ENCODE measurements around the gene PACSIN2.
"Not testable (repeated sequence)": the region's sequence is repeated elsewhere in the genome, so short reads cannot be mapped to it uniquely, and the experiment has no call there.

The PACSIN2 gene

DNA sequence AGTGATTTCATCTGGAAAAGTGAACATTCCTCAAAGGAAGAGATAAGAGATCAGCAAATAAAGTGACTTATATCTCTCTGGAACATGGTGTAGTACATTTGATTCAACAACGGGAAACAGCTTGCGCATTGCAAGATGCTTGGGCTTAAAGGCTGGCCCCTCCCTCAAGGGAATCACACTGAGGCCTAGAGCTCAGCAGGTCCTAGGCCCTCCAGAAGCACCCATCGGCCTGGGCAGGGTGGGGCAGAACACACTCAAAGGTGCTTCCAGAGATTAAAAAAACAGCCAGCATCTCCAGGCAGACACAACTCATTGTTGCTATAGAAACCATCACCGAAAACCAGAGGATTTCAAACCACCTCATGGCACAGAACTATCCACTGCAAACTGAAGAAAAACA, 88.8 kb downstream of the PACSIN2 start:
- DNase-seq = peak; percentile 67 to 98 (median 95)

DNA sequence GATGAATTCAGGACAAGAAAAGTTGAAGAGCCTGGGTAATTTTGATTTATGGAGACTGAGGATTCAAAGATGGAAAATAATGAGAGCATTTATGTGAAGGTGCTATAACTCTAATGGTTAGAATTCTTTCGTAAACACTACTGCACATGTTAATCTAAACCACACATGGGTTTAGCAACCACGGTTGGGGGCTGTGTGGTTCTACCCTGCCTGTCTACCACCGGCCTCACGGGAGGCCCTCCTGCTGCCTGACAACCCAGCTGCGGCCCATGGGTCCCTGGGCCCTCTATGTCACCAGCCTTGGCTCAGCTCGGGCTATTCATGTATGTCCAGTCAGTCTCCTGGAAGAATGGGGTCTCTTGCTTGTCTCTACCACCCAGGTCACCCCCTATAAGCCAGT, 89.4 kb downstream of the PACSIN2 start:
- Histone ChIP-seq H3K27ac (ENCODE audit: insufficient read depth in 1 of 2, low read depth in 1 of 2, low read length in 2 of 2, poor library complexity in 1 of 2, severe bottlenecking in 2 of 2) (peak overlapping the region; percentile 70 to 75), H3K27me3 (replicated peaks in 2 of 5; ENCODE audit: control insufficient read depth in 4 of 5, insufficient read depth in 5 of 5, low read length in 4 of 5) (no peaks in the 10 kb centered on the region), H3K4me1 (ENCODE audit: control extremely low read depth in 1 of 4, control insufficient read depth in 4 of 4, insufficient read depth in 4 of 4, low read length in 3 of 4) (peaks cover 41 to 88% (median 69%) of the 10 kb centered on the region in 4 experiments), H3K9me3 (ENCODE audit: control extremely low read depth in 1 of 5, control insufficient read depth in 4 of 5, insufficient read depth in 2 of 5, low read depth in 1 of 5, low read length in 4 of 5) (no peaks in the 10 kb centered on the region), H3K36me3 (ENCODE audit: control insufficient read depth in 4 of 4, insufficient read depth in 4 of 4, low read length in 3 of 4) (peaks cover 0 to 5% (median under 1%) of the 10 kb centered on the region in 4 experiments), H3K4me3 (ENCODE audit: control insufficient read depth in 1 of 7, extremely low read depth in 1 of 7, insufficient read depth in 4 of 7, low read depth in 2 of 7, low read length in 6 of 7) (peak overlapping the region in 3 of 7 experiments; percentile 15 to 23 (median 19))
- 0% methylated on average over 5 of the region's 6 CpGs for WGBS (ENCODE audit: insufficient coverage)
- ChIA-PET CTCF (interaction anchor here (0.8 to 3.8 kb wide), 9 partner anchors 9 to 108 kb away, joined by 3 to 15 read pairs (median 4); no protein-coding TSS in a partner anchor), POLR2A (no interaction called here)
- peak; percentile 59 to 92 (median 90) for DNase-seq

More for the DNA sequence above, 88.8 kb downstream of the PACSIN2 start:
- no peaks in the 10 kb centered on the region for H3K27me3 ChIP-seq (replicated peaks in 2 of 5; ENCODE audit: control insufficient read depth in 4 of 5, insufficient read depth in 5 of 5, low read length in 4 of 5)
- ChIA-PET POLR2A (no interaction called here), CTCF (interaction anchor here (1.0 to 3.8 kb wide), 8 partner anchors 8 to 81 kb away, joined by 3 to 15 read pairs (median 5); no protein-coding TSS in a partner anchor)
- H3K27ac ChIP-seq (ENCODE audit: insufficient read depth in 1 of 2, low read depth in 1 of 2, low read length in 2 of 2, poor library complexity in 1 of 2, severe bottlenecking in 2 of 2) = peak overlapping the region; percentile 70 to 75
- H3K36me3 ChIP-seq (ENCODE audit: control insufficient read depth in 4 of 4, insufficient read depth in 4 of 4, low read length in 3 of 4) = peaks cover 0 to 8% (median under 1%) of the 10 kb centered on the region in 4 experiments
- 13% methylated on average over 3 of the region's 4 CpGs for WGBS (ENCODE audit: insufficient coverage)
- H3K4me1 ChIP-seq (ENCODE audit: control extremely low read depth in 1 of 4, control insufficient read depth in 4 of 4, insufficient read depth in 4 of 4, low read length in 3 of 4) = peaks cover 43 to 88% (median 69%) of the 10 kb centered on the region in 4 experiments
- H3K9me3 ChIP-seq (ENCODE audit: control extremely low read depth in 1 of 5, control insufficient read depth in 4 of 5, insufficient read depth in 2 of 5, low read depth in 1 of 5, low read length in 4 of 5) = no peaks in the 10 kb centered on the region
- H3K4me3 ChIP-seq (ENCODE audit: control insufficient read depth in 1 of 7, extremely low read depth in 1 of 7, insufficient read depth in 4 of 7, low read depth in 2 of 7, low read length in 6 of 7) = peak overlapping the region in 3 of 7 experiments; percentile 15 to 23 (median 19)

DNA sequence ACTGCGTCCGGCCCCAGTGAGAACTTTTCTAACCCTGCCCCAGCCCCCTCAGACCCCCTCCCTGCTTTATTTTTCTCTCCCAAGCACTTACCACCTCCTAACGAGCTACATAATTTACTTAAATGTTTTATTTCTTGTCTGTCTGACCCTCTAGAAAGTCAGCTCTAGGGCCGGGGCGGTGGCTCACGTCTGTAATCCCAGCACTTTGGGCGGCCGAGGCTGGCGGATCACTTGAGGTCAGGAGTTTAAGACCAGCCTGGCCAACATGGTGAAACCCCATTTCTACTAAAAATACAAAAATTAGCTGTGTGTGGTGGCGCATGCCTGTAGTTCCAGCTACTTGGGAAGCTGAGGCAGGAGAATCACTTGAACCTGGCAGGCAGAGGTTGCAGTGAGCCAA, 89.9 kb downstream of the PACSIN2 start:
- CTCF ChIA-PET = interaction anchor here (0.8 to 3.8 kb wide), 5 partner anchors 11 to 109 kb away, joined by 3 to 15 read pairs (median 4); no protein-coding TSS in a partner anchor
- H3K9me3 ChIP-seq (ENCODE audit: control extremely low read depth in 1 of 5, control insufficient read depth in 4 of 5, insufficient read depth in 2 of 5, low read depth in 1 of 5, low read length in 4 of 5); DNase-seq; POLR2A ChIA-PET; H3K27me3 ChIP-seq (replicated peaks in 2 of 5; ENCODE audit: control insufficient read depth in 4 of 5, insufficient read depth in 5 of 5, low read length in 4 of 5); H3K36me3 ChIP-seq (ENCODE audit: control insufficient read depth in 4 of 4, insufficient read depth in 4 of 4, low read length in 3 of 4): not testable (repeated sequence)
- Histone ChIP-seq H3K27ac (ENCODE audit: insufficient read depth in 1 of 2, low read depth in 1 of 2, low read length in 2 of 2, poor library complexity in 1 of 2, severe bottlenecking in 2 of 2) (peak overlapping the region in 1 of 2 experiments; percentile 75), H3K4me3 (ENCODE audit: control insufficient read depth in 1 of 7, extremely low read depth in 1 of 7, insufficient read depth in 4 of 7, low read depth in 2 of 7, low read length in 6 of 7) (peak overlapping the region in 1 of 7 experiments; percentile 19), H3K4me1 (ENCODE audit: control extremely low read depth in 1 of 4, control insufficient read depth in 4 of 4, insufficient read depth in 4 of 4, low read length in 3 of 4) (peaks cover 37 to 88% (median 69%) of the 10 kb centered on the region in 4 experiments)
- WGBS (ENCODE audit: insufficient coverage) = 94% methylated on average over 5 of the region's 10 CpGs

DNA sequence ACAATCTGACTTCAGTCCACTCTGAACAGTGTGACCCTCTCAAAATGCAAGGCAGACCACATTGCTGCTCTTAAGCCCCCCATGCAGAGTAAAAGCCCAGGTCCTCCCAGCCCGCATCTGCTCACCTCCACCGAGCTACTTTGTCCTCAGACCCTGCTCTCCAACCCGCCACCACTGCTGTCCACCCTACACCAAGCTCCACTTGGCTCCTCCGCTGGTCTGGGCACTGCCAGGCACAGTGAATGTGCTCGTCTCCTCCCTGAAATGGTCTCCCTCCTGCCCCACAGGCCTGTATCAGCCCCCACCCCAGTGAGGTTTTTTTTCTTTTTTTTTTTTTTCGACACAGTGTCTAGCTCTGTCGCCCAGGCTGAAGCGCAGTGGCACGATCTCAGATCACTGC, 90.5 kb downstream of the PACSIN2 start:
- peaks cover 37 to 87% (median 65%) of the 10 kb centered on the region in 4 experiments for H3K4me1 ChIP-seq (ENCODE audit: control extremely low read depth in 1 of 4, control insufficient read depth in 4 of 4, insufficient read depth in 4 of 4, low read length in 3 of 4)
- WGBS (ENCODE audit: insufficient coverage) = 98% methylated on average over 8 of the region's 9 CpGs
- no peak for DNase-seq
- peaks cover 0 to 5% (median under 1%) of the 10 kb centered on the region in 4 experiments for H3K36me3 ChIP-seq (ENCODE audit: control insufficient read depth in 4 of 4, insufficient read depth in 4 of 4, low read length in 3 of 4)
- no peaks in the 10 kb centered on the region for H3K27me3 ChIP-seq (replicated peaks in 2 of 5; ENCODE audit: control insufficient read depth in 4 of 5, insufficient read depth in 5 of 5, low read length in 4 of 5)
- H3K27ac ChIP-seq (ENCODE audit: insufficient read depth in 1 of 2, low read depth in 1 of 2, low read length in 2 of 2, poor library complexity in 1 of 2, severe bottlenecking in 2 of 2) = peak overlapping the region in 1 of 2 experiments; percentile 54
- H3K9me3 ChIP-seq (ENCODE audit: control extremely low read depth in 1 of 5, control insufficient read depth in 4 of 5, insufficient read depth in 2 of 5, low read depth in 1 of 5, low read length in 4 of 5) = no peaks in the 10 kb centered on the region
- CTCF ChIA-PET = interaction anchor here (0.6 to 3.8 kb wide), 3 partner anchors 8 to 38 kb away, joined by 3 to 15 read pairs (median 3); no protein-coding TSS in a partner anchor
- POLR2A ChIA-PET = no interaction called here
- no peak overlapping the region for H3K4me3 ChIP-seq (ENCODE audit: control insufficient read depth in 1 of 7, extremely low read depth in 1 of 7, insufficient read depth in 4 of 7, low read depth in 2 of 7, low read length in 6 of 7)

DNA sequence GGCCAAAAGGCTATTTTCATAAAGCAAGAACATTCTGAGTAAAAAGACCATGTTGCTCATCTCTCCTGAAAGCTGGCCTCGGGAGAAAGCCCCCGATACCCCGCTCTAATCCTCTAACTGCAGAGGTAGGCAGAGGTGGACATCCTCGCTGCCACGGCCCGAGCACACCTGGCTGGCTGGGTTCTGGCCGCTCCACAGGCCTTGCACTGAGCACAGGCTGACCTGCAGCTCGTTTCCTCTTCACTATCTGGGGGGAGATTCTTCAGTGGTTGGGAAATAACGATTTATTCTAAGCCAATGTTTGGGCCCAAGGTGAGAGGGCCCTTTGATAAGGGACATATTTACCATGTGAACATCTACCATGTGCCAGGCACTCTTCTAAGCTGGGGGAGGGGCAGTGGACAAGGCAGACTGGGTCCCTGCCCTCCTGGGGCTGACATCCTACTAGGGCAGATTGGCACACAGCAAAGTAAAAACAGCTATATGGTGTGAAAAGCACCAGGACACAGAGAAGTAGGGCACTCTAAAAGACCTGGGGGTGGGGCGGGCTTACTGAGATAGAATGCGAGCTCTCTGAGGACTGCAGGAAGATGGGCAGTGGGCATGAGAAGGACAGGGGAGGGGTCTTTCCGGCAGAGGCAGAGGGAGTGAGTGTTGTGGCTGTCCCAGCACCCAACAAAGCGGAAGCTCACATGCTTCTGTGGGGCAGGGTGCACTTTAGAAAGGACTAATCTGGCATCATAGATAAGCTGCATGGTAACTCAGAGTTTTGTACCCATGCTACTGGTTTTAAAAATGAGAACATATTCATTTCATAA, 92.4 kb downstream of the PACSIN2 start:
- DNase-seq = peak; percentile 50 to 98 (median 96)
- no peaks in the 10 kb centered on the region for H3K27me3 ChIP-seq (replicated peaks in 2 of 5; ENCODE audit: control insufficient read depth in 4 of 5, insufficient read depth in 5 of 5, low read length in 4 of 5)
- peak overlapping the region in 5 of 7 experiments; percentile 4 to 45 (median 15) for H3K4me3 ChIP-seq (ENCODE audit: control insufficient read depth in 1 of 7, extremely low read depth in 1 of 7, insufficient read depth in 4 of 7, low read depth in 2 of 7, low read length in 6 of 7)
- 55% methylated on average over 12 of the region's 13 CpGs for WGBS (ENCODE audit: insufficient coverage)
- no peaks in the 10 kb centered on the region for H3K36me3 ChIP-seq (ENCODE audit: control insufficient read depth in 4 of 4, insufficient read depth in 4 of 4, low read length in 3 of 4)
- no peaks in the 10 kb centered on the region for H3K9me3 ChIP-seq (ENCODE audit: control extremely low read depth in 1 of 5, control insufficient read depth in 4 of 5, insufficient read depth in 2 of 5, low read depth in 1 of 5, low read length in 4 of 5)
- ChIA-PET POLR2A (interaction anchor here (0.7 to 1.6 kb wide), 3 partner anchors 10 to 93 kb away, joined by 4 to 5 read pairs (median 4); partner anchors contain the start of gene PACSIN2), CTCF (interaction anchor here (0.8 to 3.8 kb wide), 11 partner anchors 8 to 67 kb away, joined by 3 to 15 read pairs (median 3); no protein-coding TSS in a partner anchor)
- H3K27ac ChIP-seq (ENCODE audit: insufficient read depth in 1 of 2, low read depth in 1 of 2, low read length in 2 of 2, poor library complexity in 1 of 2, severe bottlenecking in 2 of 2) = peak overlapping the region; percentile 72 to 85
- peaks cover 32 to 95% (median 81%) of the 10 kb centered on the region in 4 experiments for H3K4me1 ChIP-seq (ENCODE audit: control extremely low read depth in 1 of 4, control insufficient read depth in 4 of 4, insufficient read depth in 4 of 4, low read length in 3 of 4)

DNA sequence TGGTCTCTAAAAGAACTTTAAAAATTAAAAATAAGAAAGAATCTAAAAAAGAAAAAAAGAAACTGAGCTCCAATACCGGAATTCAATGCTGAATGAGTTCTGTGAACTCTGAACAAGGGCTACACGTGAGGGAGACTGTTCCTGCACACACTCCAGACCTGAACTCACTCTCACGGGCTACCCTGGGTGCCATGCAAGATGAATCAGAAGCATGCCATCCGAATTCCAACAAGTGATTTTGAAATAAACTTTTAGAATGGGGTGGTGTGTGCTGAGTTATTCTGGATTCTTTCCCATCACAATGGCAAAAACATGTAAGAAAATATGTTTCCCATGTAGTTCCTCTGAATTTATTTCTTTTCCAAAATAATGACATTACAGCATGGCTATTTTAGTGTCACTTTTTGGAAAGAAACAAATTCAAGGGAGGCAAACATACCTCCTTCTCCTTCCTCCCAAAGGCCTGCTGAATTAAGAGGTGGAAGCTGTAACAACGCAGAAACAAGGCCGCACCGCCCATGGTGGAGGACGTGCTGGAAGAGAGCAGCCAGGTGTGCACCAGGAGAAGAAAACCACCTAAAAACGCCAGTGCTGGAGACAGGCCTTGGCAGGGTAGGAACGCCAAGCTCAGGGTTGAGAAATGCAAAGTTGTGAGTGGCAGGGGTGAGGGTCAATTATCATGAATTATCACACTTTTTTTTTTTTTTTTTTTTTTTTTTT, 94.7 kb downstream of the PACSIN2 start:
- POLR2A ChIA-PET = interaction anchor here (0.7 kb wide), 1 partner anchor 344 kb away, joined by 4 read pairs; no protein-coding TSS in a partner anchor
- H3K4me1 ChIP-seq (ENCODE audit: control extremely low read depth in 1 of 4, control insufficient read depth in 4 of 4, insufficient read depth in 4 of 4, low read length in 3 of 4) = peaks cover 20 to 86% (median 62%) of the 10 kb centered on the region in 4 experiments
- 83% methylated on average over 6 of the region's 10 CpGs for WGBS (ENCODE audit: insufficient coverage)

More for the DNA sequence above, 94.7 kb downstream of the PACSIN2 start:
- H3K27me3 ChIP-seq (replicated peaks in 2 of 5; ENCODE audit: control insufficient read depth in 4 of 5, insufficient read depth in 5 of 5, low read length in 4 of 5) = no peaks in the 10 kb centered on the region
- CTCF ChIA-PET = interaction anchor here (0.5 to 2.8 kb wide), 3 partner anchors 18 to 25 kb away, joined by 3 to 13 read pairs (median 4); no protein-coding TSS in a partner anchor
- no peaks in the 10 kb centered on the region for H3K9me3 ChIP-seq (ENCODE audit: control extremely low read depth in 1 of 5, control insufficient read depth in 4 of 5, insufficient read depth in 2 of 5, low read depth in 1 of 5, low read length in 4 of 5)
- no peaks in the 10 kb centered on the region for H3K36me3 ChIP-seq (ENCODE audit: control insufficient read depth in 4 of 4, insufficient read depth in 4 of 4, low read length in 3 of 4)
- H3K27ac ChIP-seq (ENCODE audit: insufficient read depth in 1 of 2, low read depth in 1 of 2, low read length in 2 of 2, poor library complexity in 1 of 2, severe bottlenecking in 2 of 2) = no peak overlapping the region
- no peak overlapping the region for H3K4me3 ChIP-seq (ENCODE audit: control insufficient read depth in 1 of 7, extremely low read depth in 1 of 7, insufficient read depth in 4 of 7, low read depth in 2 of 7, low read length in 6 of 7)
- DNase-seq = no peak

All from common myeloid progenitor, CD34-positive (primary cell).